ENCODE results near the gene LDHAL6B.

DNA sequence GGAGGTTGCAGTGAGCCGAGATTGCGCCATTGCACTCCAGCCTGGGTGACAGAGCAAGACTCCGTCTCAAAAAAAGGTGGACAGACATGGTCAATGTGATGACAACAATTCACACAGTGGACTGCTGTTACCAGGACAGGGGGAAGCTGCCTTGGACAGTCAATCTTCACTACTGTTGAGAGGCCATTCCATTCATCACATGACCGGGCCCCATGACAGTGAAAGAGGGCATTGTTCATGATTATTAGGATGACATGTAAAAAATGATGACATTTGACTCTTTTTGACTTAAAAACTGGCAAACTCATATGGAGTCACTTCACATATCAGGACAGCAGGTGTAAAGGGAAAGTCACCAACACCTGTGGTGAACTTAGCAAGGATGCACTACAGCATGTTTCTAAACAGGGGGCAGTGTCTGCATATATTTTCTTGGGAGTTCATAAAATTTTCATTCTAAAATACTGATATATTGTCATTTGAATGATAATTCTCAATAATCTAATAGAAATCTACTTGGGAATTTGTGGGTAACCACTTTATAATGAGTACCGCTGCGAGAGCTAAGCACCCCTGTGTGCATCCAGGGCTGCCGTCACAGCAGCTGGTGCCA, 34.2 kb upstream of the LDHAL6B start:
- TF ChIP-seq POLR2A (IDR thresholded peaks at IDR 0.05; ENCODE audit: low read depth, low read length) (no peak), POLR2AphosphoS5 (IDR thresholded peaks at IDR 0.05; ENCODE audit: low read depth, low read length) (no peak), TAF1 (IDR thresholded peaks at IDR 0.05; ENCODE audit: low read depth, low read length) (no peak), POU2F2 (IDR thresholded peaks at IDR 0.05; ENCODE audit: low read depth, low read length) (no peak), SPI1 (IDR thresholded peaks at IDR 0.05; ENCODE audit: low read depth, low read length) (no peak), PAX5 (IDR thresholded peaks at IDR 0.05; ENCODE audit: insufficient read depth, low read length, severe bottlenecking) (no peak)
